ENCODE results near the gene ART3. TPM values are rescaled to one million over a fixed set of nuclear protein-coding genes. Genes with fewer than 3 reads are reported as not detected.

Gene ART3
- polyA plus RNA-seq, 4 donors = 0.32 to 0.57 (median 0.42) TPM

DNA sequence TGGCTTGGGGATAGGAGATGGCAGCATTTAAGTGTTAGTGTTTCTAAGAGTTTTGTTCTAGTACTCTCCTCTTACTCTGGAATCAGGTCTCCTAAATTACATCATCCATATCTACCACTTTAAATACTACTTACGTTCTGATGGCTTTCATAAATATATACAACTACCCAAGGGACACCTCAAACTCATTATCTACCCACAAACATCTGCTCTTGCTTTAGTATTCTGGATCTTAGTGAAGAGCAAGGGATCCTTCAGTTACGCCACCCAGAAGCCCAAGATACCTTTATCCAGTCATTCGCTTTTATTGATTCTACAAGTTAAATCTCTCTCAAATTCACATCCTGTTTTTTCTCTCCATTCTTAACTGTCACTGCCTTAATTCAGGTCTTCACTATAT is 66.7 kb downstream of the ART3 start:
- no peak for DNase-seq (ENCODE audit: low read depth in 4 of 4, low spot score in 3 of 4)

DNA sequence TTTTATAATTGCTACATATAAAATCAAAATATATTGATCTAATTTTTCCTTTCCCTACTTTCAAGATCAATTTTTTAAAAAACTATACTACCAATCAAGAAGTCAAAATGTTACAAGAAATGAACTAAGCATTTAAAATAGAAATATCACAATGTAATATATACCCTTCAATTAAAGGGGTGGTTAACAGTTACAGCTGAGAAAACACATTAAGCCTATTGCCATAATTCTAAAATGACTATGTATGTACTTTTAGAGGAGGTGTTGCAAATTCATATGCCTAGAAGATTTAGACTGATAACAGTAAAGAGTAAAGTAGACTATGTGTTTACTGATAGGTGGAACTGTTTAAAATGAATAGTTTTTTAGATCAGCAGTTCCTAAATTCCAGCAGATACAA is 70.0 kb downstream of the ART3 start:
- DNase-seq (ENCODE audit: low read depth in 4 of 4, low spot score in 3 of 4) = no peak

DNA sequence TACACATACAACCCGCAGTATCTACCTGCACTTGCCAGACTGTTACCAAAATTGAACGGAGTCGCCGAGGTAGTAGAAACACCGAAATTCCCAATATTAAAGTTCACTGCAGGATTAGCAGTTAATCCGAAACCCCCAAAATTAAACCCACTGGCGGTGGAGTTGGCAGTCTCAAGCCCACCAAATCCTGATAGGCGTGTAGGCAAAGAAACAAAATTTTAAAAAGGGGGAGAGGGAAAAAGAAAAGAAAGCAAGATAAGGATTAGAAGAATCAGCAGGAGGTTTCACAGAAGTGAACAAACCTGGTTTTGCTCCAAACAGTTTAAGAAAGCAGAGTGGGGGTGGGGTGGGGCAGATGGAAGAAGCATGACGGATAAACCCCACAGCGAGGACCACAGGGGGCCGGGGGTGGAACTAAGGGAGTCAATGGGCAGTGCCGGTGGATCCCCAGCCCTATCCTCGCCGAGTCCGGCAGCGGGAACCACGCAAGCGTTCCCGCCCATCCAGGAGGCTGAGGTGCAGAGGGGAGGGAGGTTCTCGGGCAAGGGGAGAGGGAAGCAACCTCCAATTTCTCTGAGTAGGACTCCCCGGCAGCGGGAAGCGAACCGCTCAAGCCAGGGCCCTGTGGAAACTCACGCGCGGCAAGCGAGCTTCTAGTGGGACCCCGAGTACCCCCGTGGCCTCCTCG is 73.1 kb downstream of the ART3 start:
- peak; percentile 31 to 45 (median 37) for DNase-seq (ENCODE audit: low read depth in 4 of 4, low spot score in 3 of 4)

DNA sequence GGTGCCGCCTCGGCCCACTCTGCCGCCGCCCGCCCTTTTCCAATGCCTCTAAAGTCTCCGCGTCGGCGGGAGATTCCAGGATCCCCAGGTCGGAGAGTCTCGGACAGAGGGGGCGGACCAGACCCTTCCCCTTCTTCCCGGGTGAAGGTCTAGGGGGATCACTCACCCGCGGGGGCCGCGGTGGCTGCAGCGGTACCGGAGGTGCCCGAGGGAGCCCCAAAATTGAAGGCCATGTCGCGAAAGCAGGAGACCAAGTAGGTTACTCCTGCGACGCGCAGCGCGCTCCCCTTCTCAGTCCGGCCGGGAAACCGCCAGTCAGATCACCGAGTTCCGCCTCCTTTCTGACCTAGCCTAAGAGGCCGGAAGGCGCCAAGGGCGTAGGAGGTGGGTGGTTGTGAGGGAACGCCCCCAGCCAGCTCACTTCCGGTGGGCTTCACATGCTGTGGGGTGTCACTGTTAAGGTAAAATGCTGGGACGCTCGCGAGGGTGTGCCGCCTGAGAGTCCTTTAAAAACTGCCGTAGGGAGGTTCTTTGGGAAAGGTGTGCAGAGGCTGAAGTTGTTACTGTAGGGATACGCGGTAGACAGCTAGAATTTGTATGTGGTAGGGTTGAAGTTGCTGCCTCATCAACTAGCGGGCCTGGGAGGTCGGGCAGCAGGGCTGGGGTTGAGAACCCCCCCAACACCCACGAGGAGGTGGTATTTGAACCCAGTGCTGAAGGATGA is 73.8 kb downstream of the ART3 start, which contains the start of gene NUP54:
NUP54 (minus strand) TSS at position 256 of the 724 bp plus-strand sequence; CDS start at position 233, 23 bp downstream.
- peak; percentile 94 for DNase-seq (ENCODE audit: low read depth in 4 of 4, low spot score in 3 of 4)

DNA sequence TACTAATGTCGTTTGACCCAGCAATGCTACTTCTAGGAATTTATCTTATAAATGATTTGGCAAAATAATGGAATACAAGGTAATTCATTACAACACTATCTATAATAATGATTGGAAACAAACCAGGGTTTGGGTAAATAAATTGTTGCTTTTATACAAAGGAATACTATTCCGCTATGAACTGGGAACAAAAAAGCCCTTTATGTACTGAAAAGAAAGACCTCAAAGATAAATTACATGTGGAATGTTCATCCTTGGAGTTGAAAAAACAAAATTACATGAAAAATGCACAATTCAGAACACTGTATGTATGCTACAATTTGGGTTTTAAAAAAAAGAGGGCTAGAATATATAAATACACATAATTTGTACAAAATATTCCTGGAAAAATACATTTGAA is 78.8 kb downstream of the ART3 start:
- no peak for DNase-seq (ENCODE audit: low read depth in 4 of 4, low spot score in 3 of 4)

- DNase-seq (ENCODE audit: low read depth in 4 of 4, low spot score in 3 of 4) = no peak
Measured at GRCh38 chr4:76155979-76156378, 81.5 kb downstream of the ART3 start.

- DNase-seq (ENCODE audit: low read depth in 4 of 4, low spot score in 3 of 4) = no peak
Measured at GRCh38 chr4:76156635-76157034, 82.1 kb downstream of the ART3 start.

GRCh38 chr4:76160355-76160754 is 85.8 kb downstream of the ART3 start:
- no peak for DNase-seq (ENCODE audit: low read depth in 4 of 4, low spot score in 3 of 4)

Other genes starting within 250 kb of the ART3 start
- gene PPEF2, start 172.3 kb upstream of the ART3 start, polyA plus RNA-seq (ENCODE audit: insufficient read length in 4 of 4) = under 1 TPM in 1 of 4 donors, not detected in 3; 0.30 TPM
- gene NAAA, start 133.7 kb upstream of the ART3 start, polyA plus RNA-seq (ENCODE audit: insufficient read length in 4 of 4) = 10 to 100 TPM; 13.3 to 16.8 (median 14.9) TPM
- gene SDAD1, start 83.8 kb upstream of the ART3 start, polyA plus RNA-seq (ENCODE audit: insufficient read length in 4 of 4) = 10 to 100 TPM; 45.4 to 56.7 (median 50.1) TPM
- gene CXCL9, start 67.2 kb upstream of the ART3 start, polyA plus RNA-seq (ENCODE audit: insufficient read length in 4 of 4) = under 1 TPM; 0.08 to 0.24 (median 0.16) TPM
- 1 to 10 TPM; 3.7 to 8.5 (median 5.5) TPM for gene CXCL10, start 51.2 kb upstream of the ART3 start, polyA plus RNA-seq (ENCODE audit: insufficient read length in 4 of 4)
- gene CXCL11, start 38.6 kb upstream of the ART3 start, polyA plus RNA-seq (ENCODE audit: insufficient read length in 4 of 4) = under 1 TPM; 0.33 to 0.45 (median 0.41) TPM
- gene NUP54, start 73.7 kb downstream of the ART3 start, polyA plus RNA-seq (ENCODE audit: insufficient read length in 4 of 4) = 10 to 100 TPM; 64.7 to 75.4 (median 70.6) TPM
- 100 to 1,000 TPM; 169 to 231 (median 203) TPM for gene SCARB2, start 139.1 kb downstream of the ART3 start, polyA plus RNA-seq (ENCODE audit: insufficient read length in 4 of 4)
- 1 to 10 TPM; 6.1 to 9.6 (median 8.2) TPM for gene FAM47E, start 177.0 kb downstream of the ART3 start, polyA plus RNA-seq (ENCODE audit: insufficient read length in 4 of 4)
- gene STBD1, start 232.0 kb downstream of the ART3 start, polyA plus RNA-seq (ENCODE audit: insufficient read length in 4 of 4) = 1 to 10 TPM; 1.2 to 2.1 (median 1.8) TPM